ENCODE data around the gene EYS.

The EYS gene

GRCh38 chr6:64128301-64129024, 1578.6 kb downstream of the EYS start:
- no peak for TF ChIP-seq CTCF (conservative IDR thresholded peaks at IDR 0.05; ENCODE audit: control insufficient read depth, insufficient read depth, low read depth, low read length)
- no peak for DNase-seq (ENCODE audit: low read depth)
- H3K4me3 ChIP-seq (ENCODE audit: control insufficient read depth, low read depth, low read length) = no peak overlapping the region

DNA sequence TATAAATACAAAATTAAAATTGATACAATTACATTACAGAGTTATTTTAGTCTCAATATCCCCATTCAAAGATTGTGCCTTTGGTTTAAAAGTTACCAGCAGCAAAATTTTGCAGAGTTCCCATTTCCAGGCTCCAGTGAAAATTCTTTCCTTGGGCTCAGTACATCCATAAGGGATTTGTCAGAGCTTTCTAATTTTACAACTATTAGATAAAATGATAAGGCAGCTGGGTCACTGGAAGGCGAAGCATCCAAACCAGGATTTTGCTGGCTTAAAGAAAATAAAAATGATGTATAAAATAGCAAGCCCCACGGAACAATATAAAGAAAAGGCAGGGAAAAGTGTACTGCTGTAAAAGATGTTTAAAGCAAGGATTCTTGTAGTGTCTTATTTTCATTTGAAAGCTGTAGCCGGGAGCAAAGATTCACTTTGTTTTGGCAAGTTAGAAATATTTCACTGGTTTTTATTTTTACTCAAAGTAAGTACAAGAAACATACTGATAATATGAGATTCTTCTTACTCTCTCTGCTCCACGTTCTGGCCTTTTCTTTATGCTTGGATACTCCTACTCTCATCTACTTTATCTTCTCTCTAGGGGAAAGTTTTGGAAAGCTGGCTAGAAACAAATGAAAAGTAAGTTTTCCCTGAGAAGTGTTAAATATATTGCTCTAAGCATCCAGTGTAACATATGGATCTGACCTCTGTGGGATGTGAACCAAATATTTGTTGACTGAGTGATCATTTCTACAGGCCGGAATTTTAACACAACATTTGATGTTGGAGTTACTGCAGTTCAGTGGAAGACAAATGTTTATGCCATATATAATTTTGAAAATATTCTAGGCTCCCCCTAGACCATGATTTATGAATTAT, 1583.0 kb downstream of the EYS start:
- no peak for TF ChIP-seq CTCF (conservative IDR thresholded peaks at IDR 0.05; ENCODE audit: control insufficient read depth, insufficient read depth, low read depth, low read length)
- no peak overlapping the region for H3K4me3 ChIP-seq (ENCODE audit: control insufficient read depth, low read depth, low read length)
- no peak for DNase-seq (ENCODE audit: low read depth)

DNA sequence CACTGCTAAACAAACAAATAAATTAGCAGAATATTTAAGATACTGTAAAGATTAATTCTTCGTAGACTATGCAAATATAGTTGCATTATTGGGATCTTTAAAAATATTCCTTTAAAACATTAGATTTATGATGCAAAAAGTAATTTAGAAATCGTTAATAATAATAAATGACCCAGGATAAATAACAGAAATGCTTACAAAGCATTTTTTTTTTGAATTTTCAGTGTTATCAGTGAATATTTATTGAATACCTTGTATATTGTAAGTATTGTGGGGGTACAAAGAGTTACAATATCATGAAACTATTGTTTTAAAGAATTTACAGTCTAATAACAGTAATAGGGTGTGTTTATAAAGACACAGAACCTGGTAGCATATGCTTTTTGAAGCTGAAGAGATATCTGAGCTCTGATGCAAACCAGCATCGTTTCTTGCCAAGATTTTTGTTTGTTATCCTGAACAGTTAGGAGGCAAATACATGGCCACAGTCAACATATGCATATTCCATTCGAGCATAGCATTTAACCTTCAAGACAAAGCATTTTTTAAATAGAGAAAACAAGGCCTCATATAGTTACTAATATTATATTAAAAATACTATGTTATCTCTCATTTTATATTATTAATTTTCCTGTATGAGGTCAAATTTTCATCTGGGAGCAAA, 1584.2 kb downstream of the EYS start:
- no peak for TF ChIP-seq CTCF (conservative IDR thresholded peaks at IDR 0.05; ENCODE audit: control insufficient read depth, insufficient read depth, low read depth, low read length)
- DNase-seq (ENCODE audit: low read depth) = no peak
- H3K4me3 ChIP-seq (ENCODE audit: control insufficient read depth, low read depth, low read length) = no peak overlapping the region

DNA sequence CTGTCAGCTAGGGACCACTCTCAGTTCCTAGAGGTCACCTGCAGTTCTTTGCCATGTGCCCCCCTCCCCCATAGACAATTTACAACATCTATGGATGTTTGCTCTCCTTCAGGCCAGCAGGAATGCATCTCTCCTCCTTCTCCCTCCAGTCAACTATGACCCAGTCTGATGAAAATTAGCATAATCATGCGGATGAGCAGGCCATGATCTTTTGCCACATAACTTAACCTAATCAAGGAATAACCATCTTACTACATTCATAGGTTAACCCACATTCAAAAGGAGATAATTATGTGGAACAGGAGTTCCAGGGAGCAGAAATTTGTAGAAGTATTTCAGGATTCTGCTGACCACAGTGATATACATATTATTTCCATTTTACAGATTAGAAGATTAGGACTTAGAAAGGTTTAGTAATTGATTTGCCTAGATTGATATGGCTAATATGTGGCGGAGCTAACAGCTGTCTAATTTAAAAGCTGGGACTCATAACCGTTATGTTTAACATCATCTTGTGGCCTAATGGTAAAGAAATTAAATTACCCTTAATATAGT, 1585.9 kb downstream of the EYS start:
- no peak for DNase-seq (ENCODE audit: low read depth)
- no peak overlapping the region for H3K4me3 ChIP-seq (ENCODE audit: control insufficient read depth, low read depth, low read length)
- no peak for TF ChIP-seq CTCF (conservative IDR thresholded peaks at IDR 0.05; ENCODE audit: control insufficient read depth, insufficient read depth, low read depth, low read length)

- no peak for DNase-seq (ENCODE audit: low read depth)
- H3K4me3 ChIP-seq (ENCODE audit: control insufficient read depth, low read depth, low read length) = no peak overlapping the region
- TF ChIP-seq CTCF (conservative IDR thresholded peaks at IDR 0.05; ENCODE audit: control insufficient read depth, insufficient read depth, low read depth, low read length) = no peak
These were observed 1593.3 kb downstream of the EYS start for GRCh38 chr6:64113704-64114103.

GRCh38 chr6:64104051-64104450, 1603.0 kb downstream of the EYS start:
- TF ChIP-seq CTCF (conservative IDR thresholded peaks at IDR 0.05; ENCODE audit: control insufficient read depth, insufficient read depth, low read depth, low read length) = no peak
- DNase-seq (ENCODE audit: low read depth) = no peak
- H3K4me3 ChIP-seq (ENCODE audit: control insufficient read depth, low read depth, low read length) = no peak overlapping the region

Measured in fibroblast of mammary gland (primary cell).